Activated CD4-positive, alpha-beta T cell treated with anti-CD3 and anti-CD28 coated beads, Interleukin-2, Interleukin-6, amounts not matched to agents 100 ng/mL and 50 ng/mL, durations not matched to agents 16 hours and 8 hours (primary cell): ENCODE measurements around the gene FBXO36.

Source experiments
- DNase-seq: peaks from one replicate; pipeline ENCODE4 v3.0.0-alpha.2; 2020

Gene FBXO36

DNA sequence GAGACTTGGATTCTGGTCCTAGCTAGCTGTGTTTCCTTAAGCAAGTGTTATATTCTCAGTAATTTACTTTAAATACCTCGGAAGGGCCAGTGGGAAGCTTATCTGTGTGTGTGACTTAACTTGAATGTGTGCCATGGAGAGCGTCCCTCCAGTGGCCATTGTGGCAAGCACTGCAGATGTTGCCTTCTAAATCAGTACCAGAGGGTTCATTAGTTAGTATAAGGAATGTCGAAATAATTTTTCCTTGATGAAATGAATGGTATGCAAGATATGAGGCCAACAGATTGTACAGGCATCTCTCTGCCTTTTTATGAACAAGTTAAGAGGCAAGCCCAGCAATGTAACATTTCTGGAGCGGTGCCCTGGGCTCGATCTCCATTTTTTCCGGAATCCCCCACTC lies 52.0 kb downstream of the FBXO36 start:
- DNase-seq: no peak

GRCh38 chr2:229980431-229981184 lies 58.3 kb downstream of the FBXO36 start:
- DNase-seq: peak; percentile 59

- no peak for DNase-seq
These were observed 70.9 kb downstream of the FBXO36 start for GRCh38 chr2:229993236-229993635.

DNA sequence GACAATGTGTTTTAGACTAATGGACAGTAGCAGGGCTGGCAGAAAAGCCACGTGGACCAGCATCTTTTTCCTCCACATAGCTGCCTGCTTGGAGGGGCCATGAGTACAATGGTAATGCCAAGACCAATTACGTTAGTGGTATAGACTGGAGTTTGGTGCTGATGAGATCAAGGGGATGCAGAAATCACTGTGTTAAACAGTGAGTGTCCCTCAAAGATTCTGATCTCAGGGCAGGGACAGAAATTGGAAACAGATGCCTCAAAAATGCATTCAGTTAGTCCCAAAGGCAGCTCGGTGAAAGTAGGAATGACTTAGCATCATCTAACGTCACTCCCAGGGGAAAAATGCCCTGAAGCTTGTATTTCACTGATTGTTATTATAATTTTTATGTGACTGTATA lies 74.0 kb downstream of the FBXO36 start:
- no peak for DNase-seq

DNA sequence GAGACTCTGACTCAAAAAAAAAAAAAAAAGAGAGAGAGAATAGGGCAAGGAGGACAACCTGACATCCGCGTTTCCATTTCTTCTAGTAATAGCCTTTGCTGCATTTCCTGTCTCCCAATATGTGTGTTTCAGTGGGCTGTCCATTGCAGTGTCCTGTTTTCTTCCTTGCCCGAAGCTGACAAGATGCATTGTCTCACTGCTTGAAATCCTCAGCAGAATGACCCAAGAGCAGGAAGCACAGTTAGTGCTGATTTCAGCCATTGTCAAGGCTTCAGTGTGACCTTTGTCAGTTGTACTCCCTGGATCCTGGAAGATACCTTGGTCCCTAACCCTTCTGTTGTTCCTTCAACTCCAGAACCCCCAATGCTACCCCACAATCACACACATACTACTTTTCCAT lies 75.3 kb downstream of the FBXO36 start:
- no peak for DNase-seq

GRCh38 chr2:230000118-230000841 lies 78.0 kb downstream of the FBXO36 start:
- peak; percentile 74 for DNase-seq

DNA sequence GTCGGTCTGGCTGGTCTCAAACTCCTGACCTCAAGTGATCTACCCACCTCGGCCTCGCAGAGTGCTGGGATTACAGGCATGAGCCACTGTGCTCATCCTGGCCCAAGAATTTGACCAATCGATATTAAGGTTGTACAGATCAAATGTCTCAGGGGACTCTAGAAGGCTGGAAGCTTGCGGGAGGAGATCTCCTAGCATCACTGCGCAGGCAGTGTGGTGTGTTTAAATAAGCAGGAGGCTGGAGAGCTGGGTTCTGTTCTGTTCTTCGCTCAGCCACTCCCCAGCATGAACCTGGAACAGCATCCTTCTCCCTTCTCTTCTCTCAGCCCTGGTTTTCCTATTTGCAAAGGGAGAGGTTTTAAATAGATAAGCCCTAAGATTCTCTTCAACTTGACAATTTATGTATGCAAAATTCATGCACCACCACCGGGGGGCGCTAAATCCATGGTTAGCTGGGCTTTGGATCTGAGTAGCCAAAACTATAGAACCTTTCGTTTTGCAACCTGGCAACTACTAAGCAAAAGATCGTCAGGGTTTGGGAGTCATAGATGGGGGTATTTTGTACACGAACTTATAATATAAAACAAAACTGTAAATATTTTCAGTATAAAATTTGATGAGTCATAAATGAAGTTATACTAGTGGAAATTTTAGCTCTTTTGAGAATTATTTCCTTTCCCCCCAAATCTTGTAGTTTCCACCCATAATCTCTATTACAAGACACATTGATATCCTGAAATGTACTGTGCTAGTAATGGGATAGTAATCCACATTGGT lies 85.8 kb downstream of the FBXO36 start:
- peak; percentile 88 for DNase-seq

GRCh38 chr2:230008708-230009066 lies 86.4 kb downstream of the FBXO36 start:
- no peak for DNase-seq

- DNase-seq: no peak
These were observed 88.2 kb downstream of the FBXO36 start for GRCh38 chr2:230010501-230010900.

- DNase-seq: no peak
These were observed 89.3 kb downstream of the FBXO36 start for GRCh38 chr2:230011617-230012016.

DNA sequence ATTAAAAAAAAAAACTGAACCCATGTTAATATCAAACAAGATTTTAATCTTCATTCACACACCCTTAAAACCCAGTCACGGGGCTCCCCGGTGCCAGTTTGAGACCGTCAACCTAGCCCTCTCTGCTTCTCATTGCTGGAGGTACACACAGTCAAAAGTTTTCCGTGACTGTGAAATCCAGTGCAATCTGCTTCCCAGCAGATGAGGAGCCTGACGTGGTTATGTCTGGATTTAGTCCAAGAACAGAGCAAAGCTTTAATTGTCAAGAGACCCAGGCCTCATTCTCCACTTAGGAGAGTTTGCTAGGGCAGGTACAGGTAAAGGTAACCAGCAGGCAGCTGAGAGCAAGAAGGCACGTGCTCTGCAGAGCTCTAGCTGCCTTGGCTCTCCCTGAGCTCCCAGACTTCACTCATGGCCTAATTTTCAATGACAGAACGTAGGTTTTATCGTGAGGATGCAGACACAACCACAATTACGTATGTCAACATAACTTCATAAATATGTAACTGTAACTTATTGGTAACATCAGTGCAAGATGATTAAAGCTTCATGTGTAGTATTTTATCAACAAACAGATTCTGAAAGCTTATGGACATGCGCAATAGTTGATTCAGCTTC lies 90.1 kb downstream of the FBXO36 start:
- no peak for DNase-seq

DNA sequence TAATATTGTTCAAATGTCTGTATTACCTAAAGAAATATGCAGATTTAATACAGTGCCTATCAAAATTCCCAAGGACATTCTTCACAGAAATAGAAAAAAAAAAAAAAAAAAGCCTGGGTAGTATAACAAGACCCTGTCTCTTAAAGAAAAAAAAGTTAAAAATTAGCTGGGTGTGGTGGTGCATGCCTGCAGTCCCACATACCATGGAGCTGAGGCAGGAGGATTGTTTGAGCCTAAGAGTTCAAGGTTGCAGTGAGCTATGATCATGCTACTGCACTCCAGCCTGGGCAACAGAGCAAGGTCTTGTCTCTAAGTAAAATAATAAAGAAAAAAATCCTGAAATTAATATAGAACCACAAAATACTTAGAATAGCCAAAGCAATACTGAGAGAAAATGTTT lies 94.5 kb downstream of the FBXO36 start:
- DNase-seq: no peak

DNA sequence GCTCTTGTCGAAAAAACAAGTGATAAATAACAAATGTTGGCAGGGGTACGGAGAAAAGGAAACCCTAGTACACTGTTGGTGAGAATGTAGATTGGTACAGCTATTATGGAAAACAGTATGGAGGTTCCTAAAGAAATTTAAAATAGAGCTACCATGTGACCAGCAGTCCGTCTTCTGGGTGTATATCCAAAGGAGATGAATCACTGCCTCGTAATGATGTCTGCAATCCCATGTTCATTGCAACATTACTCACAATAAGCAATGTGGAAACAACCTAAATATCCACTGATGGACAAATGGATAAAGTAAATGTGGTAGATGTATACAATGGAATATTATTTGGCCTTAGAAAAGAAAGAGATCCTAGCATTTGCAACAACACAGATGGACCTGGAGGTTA lies 95.8 kb downstream of the FBXO36 start:
- DNase-seq: no peak

DNA sequence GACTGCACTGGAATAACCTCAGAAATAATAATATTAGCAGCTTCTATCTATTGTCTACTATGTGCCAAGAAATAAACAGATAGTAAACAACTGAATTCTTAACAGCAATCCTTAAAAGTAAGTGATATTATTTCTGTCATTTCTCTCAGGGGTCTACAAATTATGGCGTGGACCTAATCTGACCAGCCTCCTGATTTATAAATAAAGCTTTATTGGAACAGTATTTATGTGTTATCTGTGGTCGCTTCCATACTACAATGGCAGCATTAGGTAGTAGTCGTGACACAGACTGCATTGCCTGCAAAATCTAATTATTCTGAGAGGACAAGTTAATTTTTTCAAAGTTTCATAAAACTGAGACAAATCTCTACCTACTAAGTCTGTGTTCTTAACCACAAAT lies 97.4 kb downstream of the FBXO36 start:
- no peak for DNase-seq

GRCh38 chr2:230023313-230023712 lies 101.0 kb downstream of the FBXO36 start:
- no peak for DNase-seq

DNA sequence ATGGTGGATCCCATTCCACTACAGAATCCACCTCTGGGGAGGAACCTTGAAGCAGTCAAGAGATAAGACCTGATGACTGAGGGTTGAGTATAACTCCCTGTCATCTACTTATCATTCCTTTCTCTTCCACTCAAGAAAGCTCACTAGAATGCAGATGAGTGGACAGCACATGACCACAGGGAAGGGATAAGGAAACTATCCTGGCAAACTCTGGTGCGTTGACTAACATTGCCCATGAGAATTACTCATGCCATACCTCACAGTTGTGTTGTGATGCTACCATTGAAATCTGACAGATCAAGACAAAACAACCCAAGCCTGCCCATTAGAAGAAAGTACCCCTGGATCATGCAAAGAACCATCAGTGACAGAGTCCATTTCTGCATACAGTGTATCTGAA lies 119.9 kb downstream of the FBXO36 start:
- no peak for DNase-seq

- no peak for DNase-seq
These were observed 120.7 kb downstream of the FBXO36 start for GRCh38 chr2:230043025-230043424.

- DNase-seq: no peak
These were observed 121.2 kb downstream of the FBXO36 start for GRCh38 chr2:230043461-230043860.

DNA sequence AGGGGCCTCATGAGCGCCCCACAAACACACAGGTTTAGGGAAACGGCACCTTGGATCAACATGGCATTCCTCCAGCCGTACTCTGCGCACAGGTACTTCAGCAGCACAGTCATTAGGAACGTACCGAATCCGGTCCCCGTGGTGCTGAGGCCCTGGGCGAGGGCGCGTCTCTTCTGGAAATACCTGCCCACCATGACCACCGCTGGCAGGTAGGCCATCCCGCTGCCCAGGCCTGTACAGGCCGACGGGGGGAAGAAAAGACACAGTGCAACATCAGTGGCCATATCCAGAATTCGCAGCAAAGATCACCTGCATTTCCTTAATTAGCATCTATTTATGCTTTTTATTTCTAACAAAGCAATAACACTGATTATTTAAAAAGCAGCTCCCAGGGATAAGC lies 124.2 kb downstream of the FBXO36 start:
- DNase-seq: no peak

GRCh38 chr2:230048010-230048671 lies 125.8 kb downstream of the FBXO36 start:
- DNase-seq: no peak

DNA sequence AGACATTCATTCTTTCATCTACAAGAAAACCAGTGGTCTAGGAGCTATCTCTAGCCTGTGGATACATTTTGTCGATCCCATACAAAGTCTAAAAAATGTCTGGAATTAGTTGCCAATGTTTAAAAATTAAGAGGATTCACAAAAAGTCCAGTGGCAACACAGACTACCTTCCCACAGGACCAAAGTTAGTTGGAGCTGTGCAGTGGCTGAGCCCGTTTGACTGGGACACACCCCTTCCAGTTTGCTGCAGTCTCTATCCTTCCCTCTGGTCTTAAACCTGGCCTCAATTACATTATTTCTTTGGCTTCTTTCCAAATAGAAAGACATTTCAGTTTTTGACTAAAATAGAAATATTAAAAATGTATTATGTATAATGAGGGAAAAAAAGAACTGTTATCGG lies 127.8 kb downstream of the FBXO36 start:
- no peak for DNase-seq

DNA sequence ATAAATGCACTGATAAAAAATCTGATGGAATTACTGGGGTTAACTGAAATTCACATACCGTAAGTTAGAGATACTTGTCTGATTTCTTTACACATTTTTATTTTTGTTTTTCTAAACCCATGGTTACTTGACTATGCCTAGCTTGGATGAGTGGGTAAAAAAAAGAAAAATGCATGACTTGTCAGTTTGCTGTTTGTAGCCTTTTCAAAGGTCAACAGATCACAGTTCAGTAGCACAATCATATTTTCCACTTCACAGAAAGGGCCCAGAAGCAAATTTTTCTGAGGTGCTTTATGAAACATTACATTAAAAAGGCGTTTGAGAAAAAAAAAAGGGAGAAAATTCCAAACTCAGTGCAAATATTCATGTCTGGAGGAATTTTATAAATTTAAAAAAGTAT lies 130.0 kb downstream of the FBXO36 start:
- no peak for DNase-seq
